HG02840 (cell line): Measurements from ENCODE around the gene GAGE13.
"Not testable (repeated sequence)": the region's sequence is repeated elsewhere in the genome, so short reads cannot be mapped to it uniquely, and the experiment has no call there.

Source experiments
- ATAC-seq: cut with Tn5 transposase; IDR thresholded peaks from one replicate; pipeline ENCODE4 v1.9.1; 2021; ENCODE audit warnings: mild to moderate bottlenecking, moderate library complexity, moderate number of reproducible peaks; ENCODE audit not compliant: unreplicated experiment, low FRiP score

GAGE13 gene

GRCh38 chrX:49323735-49324134 is 7.6 kb upstream of the GAGE13 start:
- not testable (repeated sequence) for ATAC-seq

GRCh38 chrX:49330421-49330820 is 961 bp upstream of the GAGE13 start:
- ATAC-seq, result not testable (repeated sequence)

- ATAC-seq, result not testable (repeated sequence)
These were observed 459 bp downstream of the GAGE13 start for GRCh38 chrX:49331841-49332240.

- ATAC-seq, result not testable (repeated sequence)
These were observed 10.1 kb downstream of the GAGE13 start for GRCh38 chrX:49341449-49341848.

- ATAC-seq, result not testable (repeated sequence)
These were observed 13.3 kb downstream of the GAGE13 start for GRCh38 chrX:49344496-49345175.

- ATAC-seq, result not testable (repeated sequence)
These were observed 14.0 kb downstream of the GAGE13 start for GRCh38 chrX:49345402-49345801.

- ATAC-seq, result not testable (repeated sequence)
These were observed 14.8 kb downstream of the GAGE13 start for GRCh38 chrX:49346150-49346549.
